MM.1S (cell line): ENCODE data around the gene ISYNA1.

Source experiments
- DNase-seq: peaks from one replicate; pipeline ENCODE4 v3.0.0-alpha.2; 2015
- H2AFZ ChIP-seq: fragments of 300-600 bp; sonication (generic); 2 replicates; pipeline ENCODE4 v1.6.0; 2016; ENCODE audit warnings: antibody characterized with exemption, low read length
- H3F3A ChIP-seq: fragments of 300-600 bp; sonication (generic); 2 replicates; pipeline ENCODE4 v1.6.1; 2016; ENCODE audit warnings: mild to moderate bottlenecking, antibody characterized with exemption, low read length, moderate library complexity, mixed read lengths; ENCODE audit not compliant: insufficient read depth
- H3K27ac ChIP-seq: fragments of 300-600 bp; sonication (generic); 2 replicates; pipeline ENCODE4 v1.5.1; 2016; ENCODE audit warnings: mild to moderate bottlenecking, low read length
- H3K27me3 ChIP-seq: fragments of 300-600 bp; sonication (generic); replicated peaks from 2 replicates; pipeline ENCODE4 v1.6.0; 2016; ENCODE audit warnings: low read length; ENCODE audit not compliant: insufficient read depth
- H3K36me3 ChIP-seq: fragments of 300-600 bp; sonication (generic); replicated peaks from 2 replicates; pipeline ENCODE4 v1.6.1; 2016; ENCODE audit warnings: mild to moderate bottlenecking, low read length, mixed read lengths; ENCODE audit not compliant: insufficient read depth
- H3K4me1 ChIP-seq: fragments of 300-600 bp; sonication (generic); 2 replicates; pipeline ENCODE4 v1.6.1; 2016; ENCODE audit warnings: low read length, mixed read lengths
- H3K4me2 ChIP-seq: fragments of 300-600 bp; sonication (generic); 2 replicates; pipeline ENCODE4 v1.6.0; 2016; ENCODE audit warnings: low read depth, low read length
- H3K4me3 ChIP-seq: fragments of 300-600 bp; sonication (generic); 2 replicates; pipeline ENCODE4 v1.5.1; 2016; ENCODE audit warnings: low read length, mixed read lengths
- H3K79me2 ChIP-seq: fragments of 300-600 bp; sonication (generic); 2 replicates; pipeline ENCODE4 v1.6.1; 2016; ENCODE audit warnings: mixed run types, low read length, mixed read lengths
- H3K9ac ChIP-seq: fragments of 300-600 bp; sonication (generic); 2 replicates; pipeline ENCODE4 v1.6.1; 2016; ENCODE audit warnings: low read length, mixed read lengths
- H3K9me2 ChIP-seq: fragments of 300-600 bp; sonication (generic); replicated peaks from 2 replicates; pipeline ENCODE4 v1.6.1; 2016; ENCODE audit warnings: mild to moderate bottlenecking, low read length, mixed read lengths; ENCODE audit not compliant: insufficient read depth
- H3K9me3 ChIP-seq: fragments of 300-600 bp; sonication (generic); replicated peaks from 2 replicates; pipeline ENCODE4 v1.6.1; 2016; ENCODE audit warnings: mild to moderate bottlenecking, low read length, mixed read lengths; ENCODE audit not compliant: insufficient read depth
- H4K20me1 ChIP-seq: fragments of 300-600 bp; sonication (generic); 2 replicates; pipeline ENCODE4 v1.6.1; 2016; ENCODE audit warnings: mild to moderate bottlenecking, low read length, moderate library complexity, mixed read lengths; ENCODE audit not compliant: insufficient read depth
- CTCF ChIP-seq: fragments of 300-600 bp; sonication (generic); IDR thresholded peaks from 2 replicates; pipeline ENCODE4 v1.5.1; 2016; ENCODE audit warnings: antibody characterized with exemption, low read length, mixed read lengths
- EZH2 ChIP-seq: fragments of 300-600 bp; sonication (generic); optimal IDR thresholded peaks from 2 replicates; pipeline ENCODE3; 2017; ENCODE audit warnings: low read depth, mild to moderate bottlenecking, antibody characterized with exemption, low read length, mixed read lengths
- EZH2phosphoT487 ChIP-seq: fragments of 300-600 bp; sonication (generic); IDR thresholded peaks from 2 replicates; pipeline ENCODE4 v1.6.1; 2018; ENCODE audit warnings: antibody characterized with exemption, low read length

The ISYNA1 gene

DNA sequence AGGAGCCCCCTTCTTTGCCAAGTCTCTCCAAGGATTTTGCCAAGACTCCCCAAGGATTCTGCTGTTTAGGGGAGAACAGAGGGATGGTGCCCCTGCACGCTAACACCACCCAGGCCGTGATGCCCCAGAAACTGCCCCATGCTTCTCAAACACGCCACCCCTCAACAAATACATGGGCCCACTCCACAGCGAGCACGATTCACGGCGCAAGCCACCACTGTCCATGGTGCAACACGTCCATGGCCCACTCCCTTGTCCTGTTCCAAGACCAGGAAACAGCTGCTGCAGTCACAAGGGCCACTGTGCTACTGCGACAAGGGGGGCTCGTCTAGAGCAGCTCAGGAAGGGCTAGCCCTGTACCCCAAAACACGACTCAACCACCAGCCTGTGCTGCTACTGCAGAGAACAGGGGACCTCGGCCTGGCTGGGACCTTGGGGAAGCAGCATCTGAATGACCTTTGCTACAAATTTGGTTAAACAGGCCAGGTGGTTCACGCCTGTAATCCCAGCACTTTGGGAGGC lies 36.5 kb upstream of the ISYNA1 start:
- no peak overlapping the region for H3K9ac ChIP-seq
- H3K9me2 ChIP-seq = no peaks in the 10 kb centered on the region
- no peaks in the 10 kb centered on the region for H3K36me3 ChIP-seq
- TF ChIP-seq CTCF (no peak), EZH2 (no peak), EZH2phosphoT487 (no peak)
- no peaks in the 10 kb centered on the region for H3K9me3 ChIP-seq
- no peak overlapping the region for H3K4me2 ChIP-seq
- H3K27ac ChIP-seq = no peak overlapping the region
- no peak overlapping the region for H3K4me3 ChIP-seq
- no peaks in the 10 kb centered on the region for H3K27me3 ChIP-seq
- H3K79me2 ChIP-seq = peaks cover 98% of the 10 kb centered on the region
- DNase-seq = no peak
- no peaks in the 10 kb centered on the region for H3K4me1 ChIP-seq
- H4K20me1 ChIP-seq = peaks cover 67% of the 10 kb centered on the region
- no peak overlapping the region for H2AFZ ChIP-seq
- H3F3A ChIP-seq = no peaks in the 10 kb centered on the region

- Histone ChIP-seq H4K20me1 (peaks cover 62% of the 10 kb centered on the region), H3K9me2 (no peaks in the 10 kb centered on the region), H3K27ac (no peak overlapping the region), H3K9ac (no peak overlapping the region), H3F3A (no peaks in the 10 kb centered on the region), H3K4me2 (no peak overlapping the region), H3K36me3 (no peaks in the 10 kb centered on the region), H3K9me3 (no peaks in the 10 kb centered on the region), H3K4me3 (no peak overlapping the region), H3K4me1 (no peaks in the 10 kb centered on the region), H3K27me3 (no peaks in the 10 kb centered on the region), H3K79me2 (peaks cover 98% of the 10 kb centered on the region), H2AFZ (no peak overlapping the region)
- DNase-seq = no peak
- TF ChIP-seq CTCF (no peak), EZH2 (no peak), EZH2phosphoT487 (no peak)
These were observed 35.8 kb upstream of the ISYNA1 start for GRCh38 chr19:18473706-18474087.

DNA sequence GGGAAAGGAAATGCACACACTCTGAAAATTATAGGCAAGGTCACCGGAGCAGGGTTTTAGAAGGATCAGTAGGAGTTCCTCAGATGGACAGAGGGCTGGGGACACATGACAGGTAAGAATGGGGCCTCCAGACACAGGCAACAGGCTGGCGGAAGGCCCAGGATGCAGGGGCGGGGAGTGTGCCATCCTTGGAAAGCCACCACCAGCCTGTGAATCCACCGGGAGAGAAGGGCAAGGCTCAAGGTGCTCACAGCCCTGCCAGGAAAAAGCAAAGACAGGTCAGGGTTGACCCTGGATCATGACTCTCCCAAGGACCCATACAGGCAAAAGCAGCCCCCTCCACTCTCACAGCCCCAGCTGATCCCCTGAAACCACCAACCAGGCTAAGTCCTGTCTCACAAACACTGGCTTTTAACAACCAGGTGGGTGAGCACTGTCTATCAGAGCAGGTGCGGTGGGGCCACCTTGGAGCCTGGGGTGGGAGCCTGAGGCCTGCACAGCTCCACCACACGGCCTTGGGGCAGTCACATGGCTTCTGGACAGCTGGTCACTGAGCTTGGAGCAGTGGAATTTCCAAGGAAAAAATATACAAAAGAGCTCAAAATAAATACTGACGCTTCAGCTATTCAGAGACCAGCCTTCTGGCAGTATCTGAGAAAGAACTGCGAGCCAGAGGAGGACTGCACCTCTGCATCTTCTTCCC lies 35.2 kb upstream of the ISYNA1 start:
- H3K9ac ChIP-seq = no peak overlapping the region
- peaks cover 98% of the 10 kb centered on the region for H3K79me2 ChIP-seq
- H3K36me3 ChIP-seq = no peaks in the 10 kb centered on the region
- H4K20me1 ChIP-seq = peaks cover 60% of the 10 kb centered on the region
- no peak overlapping the region for H2AFZ ChIP-seq
- H3K9me3 ChIP-seq = no peaks in the 10 kb centered on the region
- H3K9me2 ChIP-seq = no peaks in the 10 kb centered on the region
- no peaks in the 10 kb centered on the region for H3F3A ChIP-seq
- TF ChIP-seq EZH2phosphoT487 = no peak
- TF ChIP-seq CTCF = no peak
- TF ChIP-seq EZH2 = no peak
- no peak overlapping the region for H3K27ac ChIP-seq
- DNase-seq = no peak
- no peaks in the 10 kb centered on the region for H3K27me3 ChIP-seq
- no peaks in the 10 kb centered on the region for H3K4me1 ChIP-seq
- no peak overlapping the region for H3K4me2 ChIP-seq
- no peak overlapping the region for H3K4me3 ChIP-seq
